Uterus (tissue), 4 donors: ENCODE results near the gene COQ7. TPM values are rescaled to one million over a fixed set of nuclear protein-coding genes. Genes with fewer than 3 reads are reported as not detected.

Source experiments
- DNase-seq, 2 donors: peaks; one replicate each; pipeline ENCODE4 v3.0.0-alpha.2; 2019 to 2020
- H3K27ac ChIP-seq, 2 donors: fragments of 200-600 bp; sonication (generic); 1 replicate in 1 of 2; 2 replicates in 1 of 2; pipeline ENCODE4 v1.5.1; 2016 to 2018
- H3K27me3 ChIP-seq, 2 donors: fragments of 200-600 bp; sonication (generic); one replicate each; pipeline ENCODE4 v1.5.1; 2018 to 2019; ENCODE audit warnings: control low read depth in 1 of 2
- H3K36me3 ChIP-seq, 2 donors: fragments of 200-600 bp; sonication (generic); one replicate each; pipeline ENCODE4 v1.5.1; 2019; ENCODE audit warnings: control low read depth in 1 of 2
- H3K4me1 ChIP-seq, 2 donors: fragments of 200-600 bp; sonication (generic); one replicate each; pipeline ENCODE4 v1.5.1; 2018 to 2019; ENCODE audit warnings: control low read depth in 1 of 2
- H3K4me3 ChIP-seq, 2 donors: fragments of 200-600 bp; sonication (generic); 1 replicate in 1 of 2; 2 replicates in 1 of 2; pipeline ENCODE4 v1.5.1; 2018 to 2019; ENCODE audit warnings: mild to moderate bottlenecking in 1 of 2
- H3K9me3 ChIP-seq, 2 donors: fragments of 200-600 bp; sonication (generic); one replicate each; pipeline ENCODE4 v1.5.1; 2019; ENCODE audit warnings: control low read depth in 1 of 2
- POLR2A ChIP-seq, 2 donors: fragments of 450-650 bp; IDR thresholded peaks; one replicate each; pipeline ENCODE4 v1.6.1; 2016; ENCODE audit warnings: antibody characterized with exemption in 2 of 2, mild to moderate bottlenecking in 1 of 2, moderate library complexity in 1 of 2
- intact Hi-C: fragments of 100-400 bp; cut with DNase I; formaldehyde crosslinking; loops from one replicate; pipeline ENCODE4 v1.15.1; 2023; ENCODE audit warnings: low total_unique reads
- total RNA-seq, 4 donors: library from RNA; depleted of rRNA in 3 of 4; stranded (reverse); fragments of >200 nt in 3 of 4; gene quantifications; one replicate each; pipeline versions ENCODE4 v1.1.0 to v1.2.4, GENCODE V29; 2014 to 2023
- TF ChIP-seq, protein P1 (sequence below), 4 experiments: fragments of 200-600 bp in 2 of 4; fragments of 450-650 bp in 2 of 4; sonication (generic) in 2 of 4; IDR thresholded peaks; one replicate each; pipeline ENCODE4 v1.5.1; 2016 to 2019; ENCODE audit warnings: antibody characterized with exemption in 4 of 4, mild to moderate bottlenecking in 2 of 4, moderate library complexity in 1 of 4
- donor health status: DM: yes; HTN: yes; CAD: no.

Gene COQ7
- total RNA-seq, 4 donors from 2014 or later = 9.7 to 40.2 (median 27.3) TPM

DNA sequence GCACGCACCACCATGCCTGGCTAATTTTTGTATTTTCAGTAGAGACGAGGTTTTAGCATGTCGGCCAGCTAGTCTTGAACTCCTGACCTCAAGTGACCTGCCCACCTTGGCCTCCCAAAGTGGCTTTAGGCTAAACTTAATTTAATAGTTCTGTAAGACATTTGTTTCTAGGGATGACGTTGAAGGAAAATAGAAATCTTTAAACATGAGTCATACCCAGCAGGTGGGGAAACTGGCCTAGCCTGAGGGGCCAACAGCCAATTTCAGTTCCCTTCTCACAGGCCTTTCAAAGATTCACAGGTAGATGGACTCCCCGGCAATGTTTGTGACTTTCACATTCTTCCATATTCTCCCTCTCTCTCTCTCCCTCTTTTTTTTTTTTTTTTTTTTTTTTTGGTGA lies 28.2 kb downstream of the COQ7 start:
- intact Hi-C loops = no loop called here
- H3K27ac ChIP-seq = no peak overlapping the region
- no peak overlapping the region for H3K4me3 ChIP-seq
- no peaks in the 10 kb centered on the region for H3K9me3 ChIP-seq
- no peak for DNase-seq
- TF ChIP-seq POLR2A (IDR thresholded peaks at IDR 0.05) = no peak
- TF ChIP-seq, protein P1, sequence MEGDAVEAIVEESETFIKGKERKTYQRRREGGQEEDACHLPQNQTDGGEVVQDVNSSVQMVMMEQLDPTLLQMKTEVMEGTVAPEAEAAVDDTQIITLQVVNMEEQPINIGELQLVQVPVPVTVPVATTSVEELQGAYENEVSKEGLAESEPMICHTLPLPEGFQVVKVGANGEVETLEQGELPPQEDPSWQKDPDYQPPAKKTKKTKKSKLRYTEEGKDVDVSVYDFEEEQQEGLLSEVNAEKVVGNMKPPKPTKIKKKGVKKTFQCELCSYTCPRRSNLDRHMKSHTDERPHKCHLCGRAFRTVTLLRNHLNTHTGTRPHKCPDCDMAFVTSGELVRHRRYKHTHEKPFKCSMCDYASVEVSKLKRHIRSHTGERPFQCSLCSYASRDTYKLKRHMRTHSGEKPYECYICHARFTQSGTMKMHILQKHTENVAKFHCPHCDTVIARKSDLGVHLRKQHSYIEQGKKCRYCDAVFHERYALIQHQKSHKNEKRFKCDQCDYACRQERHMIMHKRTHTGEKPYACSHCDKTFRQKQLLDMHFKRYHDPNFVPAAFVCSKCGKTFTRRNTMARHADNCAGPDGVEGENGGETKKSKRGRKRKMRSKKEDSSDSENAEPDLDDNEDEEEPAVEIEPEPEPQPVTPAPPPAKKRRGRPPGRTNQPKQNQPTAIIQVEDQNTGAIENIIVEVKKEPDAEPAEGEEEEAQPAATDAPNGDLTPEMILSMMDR (IDR thresholded peaks at IDR 0.05) = no peak
- H3K27me3 ChIP-seq = no peaks in the 10 kb centered on the region
- H3K36me3 ChIP-seq = no peaks in the 10 kb centered on the region
- H3K4me1 ChIP-seq = no peaks in the 10 kb centered on the region

DNA sequence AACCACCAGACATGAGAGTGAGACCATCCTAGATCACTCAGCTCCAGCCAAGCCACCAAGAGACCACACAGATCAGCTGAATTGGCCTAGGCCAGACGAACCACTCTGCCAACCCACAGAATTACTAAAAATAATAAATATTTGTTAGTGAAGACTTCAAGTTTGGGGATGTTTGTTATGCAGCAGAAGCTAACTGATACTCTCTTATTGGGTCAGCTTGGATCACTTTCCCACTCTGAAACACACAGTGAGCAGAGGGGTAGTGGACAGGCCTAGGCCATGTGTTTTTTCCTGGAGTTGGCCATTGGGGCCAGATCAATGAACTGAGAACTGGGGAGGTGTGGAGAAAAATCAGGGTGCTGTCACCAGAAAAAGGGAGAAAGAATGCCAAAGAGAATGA lies 30.8 kb downstream of the COQ7 start:
- Histone ChIP-seq H3K4me1 (no peaks in the 10 kb centered on the region), H3K36me3 (no peaks in the 10 kb centered on the region), H3K4me3 (no peak overlapping the region), H3K9me3 (no peaks in the 10 kb centered on the region), H3K27me3 (no peaks in the 10 kb centered on the region), H3K27ac (no peak overlapping the region)
- TF ChIP-seq POLR2A (IDR thresholded peaks at IDR 0.05) = no peak
- TF ChIP-seq, protein P1 (IDR thresholded peaks at IDR 0.05) = no peak
- no peak for DNase-seq
- intact Hi-C loops = no loop called here

DNA sequence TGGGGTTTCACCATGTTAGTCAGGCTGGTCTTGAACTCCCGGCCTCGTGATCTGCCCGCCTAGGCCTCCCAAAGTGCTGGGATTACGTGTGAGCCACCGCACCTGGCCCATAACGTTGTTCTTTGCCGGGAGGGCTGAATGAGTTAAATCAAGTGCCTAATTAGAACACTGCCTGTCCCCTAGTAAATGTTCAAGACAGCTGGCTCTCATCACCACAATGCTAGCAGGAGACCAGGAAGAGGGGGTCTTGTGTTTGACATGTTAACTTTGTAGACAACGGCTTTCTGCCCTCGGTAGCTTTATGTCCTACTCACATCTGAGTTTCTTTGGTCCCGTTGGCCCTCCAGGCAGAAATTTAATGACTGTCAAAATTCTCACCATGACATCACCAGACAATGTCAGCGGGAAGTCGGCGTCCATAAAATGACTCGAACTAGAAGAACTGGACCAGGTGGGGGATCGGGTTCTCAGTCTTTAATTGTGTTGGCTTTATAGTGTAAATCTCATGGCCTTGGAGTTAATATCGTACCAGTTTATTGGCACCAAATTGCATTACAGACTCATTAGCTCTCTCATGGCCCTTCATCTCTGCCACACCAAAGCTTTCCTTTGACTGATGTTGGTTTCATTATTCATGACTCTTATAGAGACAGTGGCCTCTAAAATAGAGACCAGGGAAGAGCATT lies 34.9 kb downstream of the COQ7 start:
- intact Hi-C loops = no loop called here
- H3K27ac ChIP-seq = no peak overlapping the region
- H3K4me3 ChIP-seq = no peak overlapping the region
- H3K4me1 ChIP-seq = no peaks in the 10 kb centered on the region
- no peaks in the 10 kb centered on the region for H3K9me3 ChIP-seq
- no peak for DNase-seq
- no peaks in the 10 kb centered on the region for H3K27me3 ChIP-seq
- TF ChIP-seq POLR2A (IDR thresholded peaks at IDR 0.05) = no peak
- TF ChIP-seq, protein P1 (IDR thresholded peaks at IDR 0.05) = no peak
- H3K36me3 ChIP-seq = no peaks in the 10 kb centered on the region

DNA sequence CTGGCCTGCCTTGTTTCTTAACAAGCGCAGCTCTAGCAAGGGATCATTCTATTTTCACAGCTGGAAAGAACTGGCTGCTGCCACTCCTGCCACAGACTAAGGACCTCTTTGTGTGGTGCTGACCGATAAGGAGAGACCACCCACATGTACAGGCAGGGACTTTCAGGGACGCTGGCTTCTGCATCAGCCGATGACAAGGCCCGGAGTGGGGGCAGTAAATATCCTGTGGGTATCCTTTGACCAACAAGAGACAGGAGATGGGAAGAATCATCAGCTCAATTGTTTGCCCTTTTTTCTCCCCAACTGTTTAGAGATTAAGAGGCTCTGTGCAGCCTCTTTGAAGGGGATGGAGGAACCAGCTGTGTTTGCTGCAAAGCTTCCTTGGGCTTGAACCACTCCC lies 37.2 kb downstream of the COQ7 start:
- intact Hi-C loops = no loop called here
- H3K27ac ChIP-seq = no peak overlapping the region
- no peaks in the 10 kb centered on the region for H3K4me1 ChIP-seq
- H3K27me3 ChIP-seq = no peaks in the 10 kb centered on the region
- no peaks in the 10 kb centered on the region for H3K9me3 ChIP-seq
- H3K36me3 ChIP-seq = no peaks in the 10 kb centered on the region
- DNase-seq = no peak
- TF ChIP-seq, protein P1 (IDR thresholded peaks at IDR 0.05) = no peak
- no peak for TF ChIP-seq POLR2A (IDR thresholded peaks at IDR 0.05)
- H3K4me3 ChIP-seq = no peak overlapping the region

DNA sequence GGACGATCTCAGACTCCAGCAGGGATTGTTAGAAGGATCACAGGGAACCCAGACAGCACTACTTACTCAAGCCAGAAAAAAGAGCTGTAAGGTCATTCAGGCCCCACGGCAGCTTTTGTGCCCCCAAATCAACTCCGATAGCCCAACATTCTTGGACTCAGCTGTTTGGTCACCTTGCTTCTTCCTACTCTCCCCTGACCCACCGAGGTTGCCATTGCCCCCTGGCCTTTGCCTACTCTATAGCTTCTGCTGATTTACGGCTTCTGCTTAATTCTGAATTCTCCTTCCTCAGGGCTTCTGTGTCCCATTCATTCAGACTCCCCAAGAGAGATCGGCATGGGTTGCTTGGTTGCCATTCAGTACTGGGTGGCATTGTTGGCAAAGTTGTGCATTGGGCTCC lies 37.7 kb downstream of the COQ7 start:
- H3K9me3 ChIP-seq = no peaks in the 10 kb centered on the region
- intact Hi-C loops = no loop called here
- H3K36me3 ChIP-seq = no peaks in the 10 kb centered on the region
- TF ChIP-seq, protein P1 (IDR thresholded peaks at IDR 0.05) = no peak
- no peak for TF ChIP-seq POLR2A (IDR thresholded peaks at IDR 0.05)
- H3K27ac ChIP-seq = no peak overlapping the region
- no peak overlapping the region for H3K4me3 ChIP-seq
- no peaks in the 10 kb centered on the region for H3K27me3 ChIP-seq
- no peaks in the 10 kb centered on the region for H3K4me1 ChIP-seq
- no peak for DNase-seq
